HEK293T (cell line): ENCODE data around the gene SH3RF2.

ENCODE experiments used
- ARNT ChIP-seq: fragments of 450-650 bp; IDR thresholded peaks from 2 replicates; pipeline ENCODE4 v1.6.1; 2017; ENCODE audit warnings: mild to moderate bottlenecking
- BHLHE40 ChIP-seq: fragments of 450-650 bp; IDR thresholded peaks from 2 replicates; pipeline ENCODE4 v1.6.1; 2016; ENCODE audit warnings: mild to moderate bottlenecking, moderate library complexity, borderline replicate concordance
- ELF4 ChIP-seq: fragments of 450-650 bp; IDR thresholded peaks from 2 replicates; pipeline ENCODE4 v1.6.1; 2017; ENCODE audit warnings: antibody characterized with exemption
- FOXA1 ChIP-seq: fragments of 450-650 bp; IDR thresholded peaks from 2 replicates; pipeline ENCODE4 v1.6.1; 2016; ENCODE audit warnings: mild to moderate bottlenecking
- FOXK2 ChIP-seq: fragments of 450-650 bp; IDR thresholded peaks from 2 replicates; pipeline ENCODE4 v1.6.1; 2016; ENCODE audit warnings: mild to moderate bottlenecking
- FOXM1 ChIP-seq: fragments of 450-650 bp; IDR thresholded peaks from 2 replicates; pipeline ENCODE4 v1.6.1; 2017; ENCODE audit warnings: mild to moderate bottlenecking, borderline replicate concordance
- HDGF ChIP-seq: fragments of 450-650 bp; IDR thresholded peaks from 2 replicates; pipeline ENCODE4 v1.6.1; 2017; ENCODE audit warnings: antibody characterized with exemption, borderline replicate concordance
- LEF1 ChIP-seq: fragments of 450-650 bp; IDR thresholded peaks from 2 replicates; pipeline ENCODE4 v1.6.1; 2017; ENCODE audit warnings: mild to moderate bottlenecking, borderline replicate concordance
- NFRKB ChIP-seq: fragments of 450-650 bp; IDR thresholded peaks from 2 replicates; pipeline ENCODE4 v1.6.1; 2016; ENCODE audit warnings: mild to moderate bottlenecking, moderate library complexity
- SP1 ChIP-seq: fragments of 450-650 bp; IDR thresholded peaks from 2 replicates; pipeline ENCODE4 v1.6.1; 2017
- SUZ12 ChIP-seq: fragments of 450-650 bp; IDR thresholded peaks from 2 replicates; pipeline ENCODE4 v1.6.1; 2016; ENCODE audit warnings: mild to moderate bottlenecking
- TARDBP ChIP-seq: fragments of 450-650 bp; IDR thresholded peaks from 2 replicates; pipeline ENCODE4 v1.6.1; 2016
- TF ChIP-seq, protein P1 (sequence below): fragments of 450-650 bp; IDR thresholded peaks from 2 replicates; pipeline ENCODE4 v1.6.1; 2016

DNA sequence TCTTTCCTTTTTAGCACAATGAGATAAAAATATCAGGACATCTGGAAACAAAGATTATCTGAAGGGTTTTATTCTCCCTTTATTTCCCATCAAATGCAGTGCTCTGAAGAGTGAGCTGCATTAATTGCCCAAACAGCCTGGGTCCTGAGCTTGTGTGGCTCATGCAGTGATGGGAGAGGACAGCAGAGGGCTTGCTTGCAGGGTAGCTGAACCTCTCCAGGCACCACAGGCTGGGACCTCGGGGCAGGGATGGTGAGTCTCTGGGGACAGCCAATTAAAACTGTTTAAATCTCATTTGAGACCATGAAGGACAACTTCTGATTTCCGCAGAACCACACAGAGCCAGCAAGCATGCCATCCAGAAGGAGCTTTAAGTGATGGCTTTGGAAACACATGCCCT lies 97.7 kb downstream of the SH3RF2 start:
- no peak for TF ChIP-seq SP1
- TF ChIP-seq ARNT = no peak
- TF ChIP-seq TARDBP = no peak
- no peak for TF ChIP-seq LEF1
- TF ChIP-seq FOXA1 = no peak
- TF ChIP-seq FOXK2 = no peak
- TF ChIP-seq HDGF = no peak
- TF ChIP-seq FOXM1 = no peak
- TF ChIP-seq BHLHE40 = no peak
- no peak for TF ChIP-seq SUZ12
- TF ChIP-seq, protein P1, sequence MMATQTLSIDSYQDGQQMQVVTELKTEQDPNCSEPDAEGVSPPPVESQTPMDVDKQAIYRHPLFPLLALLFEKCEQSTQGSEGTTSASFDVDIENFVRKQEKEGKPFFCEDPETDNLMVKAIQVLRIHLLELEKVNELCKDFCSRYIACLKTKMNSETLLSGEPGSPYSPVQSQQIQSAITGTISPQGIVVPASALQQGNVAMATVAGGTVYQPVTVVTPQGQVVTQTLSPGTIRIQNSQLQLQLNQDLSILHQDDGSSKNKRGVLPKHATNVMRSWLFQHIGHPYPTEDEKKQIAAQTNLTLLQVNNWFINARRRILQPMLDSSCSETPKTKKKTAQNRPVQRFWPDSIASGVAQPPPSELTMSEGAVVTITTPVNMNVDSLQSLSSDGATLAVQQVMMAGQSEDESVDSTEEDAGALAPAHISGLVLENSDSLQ = no peak
- no peak for TF ChIP-seq NFRKB
- TF ChIP-seq ELF4 = no peak
